ENCODE results near the gene STH. TPM values are rescaled to one million over a fixed set of nuclear protein-coding genes. Genes with fewer than 3 reads are reported as not detected.

Gene STH
- total and polyA plus RNA-seq, 10 of the 15 experiments (the other 5 are each of a cell fraction or from before 2014, with no cell fraction given) = not detected

GRCh38 chr17:45960311-45960710 lies 38.7 kb upstream of the STH start:
- ChIA-PET SMC1A (ENCODE audit: uncharacterized antibody, unreplicated experiment) (interaction anchor here (0.6 kb wide), 1 partner anchor 206 kb away, joined by 3 read pairs; no protein-coding TSS in a partner anchor), CTCF (no interaction called here), RAD21 (ENCODE audit: unreplicated experiment) (no interaction called here), POLR2A (interaction anchor here (0.7 kb wide), 1 partner anchor 30 kb away, joined by 4 read pairs; no protein-coding TSS in a partner anchor)
- FAIRE-seq (no peak), ATAC-seq (no peak), DNase-seq (ENCODE audit: low read depth, low spot score) (no peak)
- Histone ChIP-seq H4K20me1 (ENCODE audit: control insufficient read depth, insufficient read depth) (no peaks in the 10 kb centered on the region), H3K4me2 (ENCODE audit: control insufficient read depth, insufficient read depth) (no peak overlapping the region), H3K27me3 (replicated peaks in 1 of 2; ENCODE audit: control insufficient read depth in 2 of 2, insufficient read depth in 2 of 2, low read length in 1 of 2) (no peaks in the 10 kb centered on the region), H3K27ac (ENCODE audit: control insufficient read depth, insufficient read depth) (no peak overlapping the region), H3K9ac (ENCODE audit: control insufficient read depth, insufficient read depth, low read length) (no peak overlapping the region), H3K79me2 (ENCODE audit: control insufficient read depth, insufficient read depth, low read length) (no peaks in the 10 kb centered on the region), H3K36me3 (ENCODE audit: control insufficient read depth in 2 of 2, insufficient read depth in 2 of 2, low read length in 1 of 2) (no peaks in the 10 kb centered on the region), H3K4me3 (no peak overlapping the region), H2AFZ (ENCODE audit: control insufficient read depth, low read depth, low read length) (no peak overlapping the region), H3K4me1 (ENCODE audit: control insufficient read depth, insufficient read depth, low read length) (no peaks in the 10 kb centered on the region), H3K9me3 (replicated peaks; ENCODE audit: control insufficient read depth, insufficient read depth, low read length) (no peaks in the 10 kb centered on the region)
- 27% methylated on average over 4 of the region's 4 CpGs for WGBS (ENCODE audit: insufficient coverage, insufficient replicate concordance, low lambda C conversion rate, missing lambda C conversion rate)
- no TSS peak for BruUV-seq (replicated peaks)
- intact Hi-C loops (cut with micrococcal nuclease; ENCODE audit: unreplicated experiment) (no loop called here), in situ Hi-C loops (cut with MboI) (no loop called here)
- TF ChIP-seq, protein P1, sequence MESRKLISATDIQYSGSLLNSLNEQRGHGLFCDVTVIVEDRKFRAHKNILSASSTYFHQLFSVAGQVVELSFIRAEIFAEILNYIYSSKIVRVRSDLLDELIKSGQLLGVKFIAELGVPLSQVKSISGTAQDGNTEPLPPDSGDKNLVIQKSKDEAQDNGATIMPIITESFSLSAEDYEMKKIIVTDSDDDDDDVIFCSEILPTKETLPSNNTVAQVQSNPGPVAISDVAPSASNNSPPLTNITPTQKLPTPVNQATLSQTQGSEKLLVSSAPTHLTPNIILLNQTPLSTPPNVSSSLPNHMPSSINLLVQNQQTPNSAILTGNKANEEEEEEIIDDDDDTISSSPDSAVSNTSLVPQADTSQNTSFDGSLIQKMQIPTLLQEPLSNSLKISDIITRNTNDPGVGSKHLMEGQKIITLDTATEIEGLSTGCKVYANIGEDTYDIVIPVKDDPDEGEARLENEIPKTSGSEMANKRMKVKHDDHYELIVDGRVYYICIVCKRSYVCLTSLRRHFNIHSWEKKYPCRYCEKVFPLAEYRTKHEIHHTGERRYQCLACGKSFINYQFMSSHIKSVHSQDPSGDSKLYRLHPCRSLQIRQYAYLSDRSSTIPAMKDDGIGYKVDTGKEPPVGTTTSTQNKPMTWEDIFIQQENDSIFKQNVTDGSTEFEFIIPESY (IDR thresholded peaks at IDR 0.05) = no peak
- TF ChIP-seq CTCF (IDR thresholded peaks at IDR 0.05 in 2 of 3, conservative IDR thresholded peaks at IDR 0.05 in 1 of 3; ENCODE audit: control insufficient read depth in 2 of 3, extremely low read depth in 1 of 3, insufficient read depth in 1 of 3, low read depth in 3 of 3, low read length in 3 of 3) (no peak), CHD4 (IDR thresholded peaks at IDR 0.05) (no peak), BCL3 (IDR thresholded peaks at IDR 0.05; ENCODE audit: borderline replicate concordance, insufficient read depth, low read depth, low read length, poor library complexity, severe bottlenecking) (no peak), MYB (IDR thresholded peaks at IDR 0.05; ENCODE audit: borderline replicate concordance, low read depth, low read length) (no peak), SIX5 (IDR thresholded peaks at IDR 0.05; ENCODE audit: low read depth, low read length, severe bottlenecking) (no peak), STAT1 (conservative IDR thresholded peaks at IDR 0.05) (no peak), E2F4 (IDR thresholded peaks at IDR 0.05; ENCODE audit: low read depth, low read length) (no peak), CREM (IDR thresholded peaks at IDR 0.05; ENCODE audit: low read depth) (no peak), ESRRA (IDR thresholded peaks at IDR 0.05; ENCODE audit: low read length) (no peak), PAX8 (IDR thresholded peaks at IDR 0.05) (no peak), NFYB (IDR thresholded peaks at IDR 0.05; ENCODE audit: insufficient read depth, low read depth, low read length) (no peak), YBX1 (IDR thresholded peaks at IDR 0.05) (no peak), TAF1 (IDR thresholded peaks at IDR 0.05; ENCODE audit: borderline replicate concordance, low read depth, low read length) (no peak), MTA3 (IDR thresholded peaks at IDR 0.05; ENCODE audit: borderline replicate concordance, low read length) (no peak), SMC3 (IDR thresholded peaks at IDR 0.05; ENCODE audit: borderline replicate concordance, low read length) (no peak), NKRF (conservative IDR thresholded peaks at IDR 0.05) (no peak)

Data from GM12878 (cell line).